HepG2 (cell line): ENCODE results near the gene SIRT6. TPM values are rescaled to one million over a fixed set of nuclear protein-coding genes. Genes with fewer than 3 reads are reported as not detected.

ENCODE experiments used
- DNMT3B ChIP-seq: conservative IDR thresholded peaks from 2 replicates; pipeline ENCODE4 v1.6.1; 2016; ENCODE audit warnings: missing biosample characterization, control low read depth
- HDAC1 ChIP-seq: sonication (generic); formaldehyde crosslinking; IDR thresholded peaks from 2 replicates; pipeline ENCODE4 v1.5.1; 2020; ENCODE audit warnings: mild to moderate bottlenecking, missing genetic modification reagents
- MED1 ChIP-seq: sonication (generic); formaldehyde crosslinking; IDR thresholded peaks from 2 replicates; pipeline ENCODE4 v1.4.0; 2020; ENCODE audit warnings: missing genetic modification reagents
- ONECUT2 ChIP-seq: sonication (generic); formaldehyde crosslinking; IDR thresholded peaks from 2 replicates; pipeline ENCODE4 v1.4.0; 2020; ENCODE audit warnings: missing genetic modification reagents
- RXRA ChIP-seq: sonication (generic); formaldehyde crosslinking; IDR thresholded peaks from 2 replicates; pipeline ENCODE4 v1.5.1; 2020; ENCODE audit warnings: missing genetic modification reagents
- ZNF891 ChIP-seq: sonication (generic); formaldehyde crosslinking; IDR thresholded peaks from 2 replicates; pipeline ENCODE4 v1.5.0; 2020; ENCODE audit warnings: mild to moderate bottlenecking, missing genetic modification reagents
- polyA plus RNA-seq, 8 experiments: library from polyadenylated mRNA; depleted of rRNA in 3 of 8; stranded (reverse) in 7 of 8; unstranded in 1 of 8; fragments of >200 nt; fragmentation: Illumina TruSeq in 4 of 8; extraction: Trizol in 4 of 8; gene quantifications; 2 replicates each; pipeline versions ENCODE4 v1.2.1 to v1.2.3, GENCODE V29; 2011 to 2016; ENCODE audit warnings: low read depth in 4 of 8, missing spikeins in 1 of 8, mixed read lengths in 1 of 8; ENCODE audit not compliant: insufficient read depth in 1 of 8
- total RNA-seq, 5 experiments: library from RNA; depleted of rRNA; stranded (reverse); fragments of >200 nt; fragmentation: Illumina TruSeq; extraction: Trizol; gene quantifications; 2 replicates each; pipeline ENCODE4 v1.2.3, GENCODE V29; 2016; ENCODE audit warnings: low read depth in 1 of 5
- TF ChIP-seq, protein P1 (sequence below): sonication (generic); formaldehyde crosslinking; IDR thresholded peaks from 2 replicates; pipeline ENCODE4 v1.4.0; 2020; ENCODE audit warnings: missing genetic modification reagents, borderline replicate concordance
- TF ChIP-seq, protein P2 (sequence below): sonication (generic); formaldehyde crosslinking; IDR thresholded peaks from 2 replicates; pipeline ENCODE4 v1.4.0; 2020; ENCODE audit warnings: missing genetic modification reagents
- TF ChIP-seq, protein P3 (sequence below): sonication (generic); formaldehyde crosslinking; IDR thresholded peaks from 2 replicates; pipeline ENCODE4 v1.5.1; 2020; ENCODE audit warnings: mild to moderate bottlenecking, missing genetic modification reagents, moderate library complexity
- TF ChIP-seq, protein P4 (sequence below): sonication (generic); IDR thresholded peaks from 2 replicates; pipeline ENCODE4 v1.6.1; 2016; ENCODE audit warnings: low read depth, borderline replicate concordance
- TF ChIP-seq, protein P5 (sequence below): sonication (generic); formaldehyde crosslinking; IDR thresholded peaks from 2 replicates; pipeline ENCODE4 v1.5.0; 2020; ENCODE audit warnings: mild to moderate bottlenecking, missing genetic modification reagents
- TF ChIP-seq, protein P6 (sequence below): fragments of 450-650 bp; IDR thresholded peaks from 2 replicates; pipeline ENCODE4 v1.6.1; 2017
- TF ChIP-seq, protein P7 (sequence below): sonication (generic); formaldehyde crosslinking; IDR thresholded peaks from 2 replicates; pipeline ENCODE4 v1.9.0; 2022; ENCODE audit warnings: missing genetic modification reagents, mild to moderate bottlenecking, borderline replicate concordance

The SIRT6 gene
- total and polyA plus RNA-seq, 2 of the 13 experiments (the other 11 are each of a cell fraction or from before 2014, with no cell fraction given), result 11.0 to 18.4 TPM

DNA sequence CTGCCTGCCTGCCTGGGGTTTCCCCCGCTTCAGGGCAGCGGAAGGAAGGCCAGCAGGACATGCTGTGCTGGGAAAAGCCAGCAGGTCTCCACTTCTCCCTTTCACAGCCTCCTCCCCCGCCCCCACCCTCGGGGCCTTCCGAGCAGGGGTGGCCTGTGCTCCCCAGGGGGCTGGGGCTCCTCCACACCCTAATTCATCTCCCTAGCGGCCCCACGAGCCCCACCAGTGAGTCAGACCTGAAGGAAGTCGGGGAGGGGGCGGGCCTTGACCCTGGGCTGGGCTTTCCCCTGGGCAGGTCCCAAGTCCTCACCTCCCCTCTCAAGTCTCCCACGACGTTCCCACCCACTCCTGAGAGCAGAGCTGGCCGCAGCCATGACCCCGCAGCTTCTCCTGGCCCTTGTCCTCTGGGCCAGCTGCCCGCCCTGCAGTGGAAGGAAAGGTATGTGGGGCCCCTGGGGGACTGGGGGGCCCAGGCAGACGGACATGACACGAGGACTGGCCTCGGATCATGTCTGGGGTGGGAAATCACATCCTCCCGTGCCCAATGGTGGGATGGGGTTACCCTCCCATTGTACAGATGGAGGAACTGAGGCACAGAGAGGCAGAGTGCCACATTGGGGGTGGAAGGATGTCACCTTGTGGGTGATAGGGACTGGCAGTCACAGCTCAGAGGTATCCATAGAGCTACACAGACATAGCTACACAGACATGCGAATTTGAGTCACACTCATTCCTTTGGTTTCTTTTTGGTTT is 47.0 kb upstream of the SIRT6 start, which contains the start of gene EBI3 (continued):
- TF ChIP-seq, protein P1, sequence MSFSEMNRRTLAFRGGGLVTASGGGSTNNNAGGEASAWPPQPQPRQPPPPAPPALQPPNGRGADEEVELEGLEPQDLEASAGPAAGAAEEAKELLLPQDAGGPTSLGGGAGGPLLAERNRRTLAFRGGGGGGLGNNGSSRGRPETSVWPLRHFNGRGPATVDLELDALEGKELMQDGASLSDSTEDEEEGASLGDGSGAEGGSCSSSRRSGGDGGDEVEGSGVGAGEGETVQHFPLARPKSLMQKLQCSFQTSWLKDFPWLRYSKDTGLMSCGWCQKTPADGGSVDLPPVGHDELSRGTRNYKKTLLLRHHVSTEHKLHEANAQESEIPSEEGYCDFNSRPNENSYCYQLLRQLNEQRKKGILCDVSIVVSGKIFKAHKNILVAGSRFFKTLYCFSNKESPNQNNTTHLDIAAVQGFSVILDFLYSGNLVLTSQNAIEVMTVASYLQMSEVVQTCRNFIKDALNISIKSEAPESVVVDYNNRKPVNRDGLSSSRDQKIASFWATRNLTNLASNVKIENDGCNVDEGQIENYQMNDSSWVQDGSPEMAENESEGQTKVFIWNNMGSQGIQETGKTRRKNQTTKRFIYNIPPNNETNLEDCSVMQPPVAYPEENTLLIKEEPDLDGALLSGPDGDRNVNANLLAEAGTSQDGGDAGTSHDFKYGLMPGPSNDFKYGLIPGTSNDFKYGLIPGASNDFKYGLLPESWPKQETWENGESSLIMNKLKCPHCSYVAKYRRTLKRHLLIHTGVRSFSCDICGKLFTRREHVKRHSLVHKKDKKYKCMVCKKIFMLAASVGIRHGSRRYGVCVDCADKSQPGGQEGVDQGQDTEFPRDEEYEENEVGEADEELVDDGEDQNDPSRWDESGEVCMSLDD, result peak; percentile 52; the same call in 1 of the 2 replicates
- TF ChIP-seq, protein P2, sequence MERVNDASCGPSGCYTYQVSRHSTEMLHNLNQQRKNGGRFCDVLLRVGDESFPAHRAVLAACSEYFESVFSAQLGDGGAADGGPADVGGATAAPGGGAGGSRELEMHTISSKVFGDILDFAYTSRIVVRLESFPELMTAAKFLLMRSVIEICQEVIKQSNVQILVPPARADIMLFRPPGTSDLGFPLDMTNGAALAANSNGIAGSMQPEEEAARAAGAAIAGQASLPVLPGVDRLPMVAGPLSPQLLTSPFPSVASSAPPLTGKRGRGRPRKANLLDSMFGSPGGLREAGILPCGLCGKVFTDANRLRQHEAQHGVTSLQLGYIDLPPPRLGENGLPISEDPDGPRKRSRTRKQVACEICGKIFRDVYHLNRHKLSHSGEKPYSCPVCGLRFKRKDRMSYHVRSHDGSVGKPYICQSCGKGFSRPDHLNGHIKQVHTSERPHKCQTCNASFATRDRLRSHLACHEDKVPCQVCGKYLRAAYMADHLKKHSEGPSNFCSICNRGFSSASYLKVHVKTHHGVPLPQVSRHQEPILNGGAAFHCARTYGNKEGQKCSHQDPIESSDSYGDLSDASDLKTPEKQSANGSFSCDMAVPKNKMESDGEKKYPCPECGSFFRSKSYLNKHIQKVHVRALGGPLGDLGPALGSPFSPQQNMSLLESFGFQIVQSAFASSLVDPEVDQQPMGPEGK (CRISPR knock-in tag), result peak; percentile 94
- TF ChIP-seq MED1 (CRISPR knock-in tag) (peak; percentile 39; the same call in 1 of the 2 replicates), DNMT3B (no peak), HDAC1 (peak; percentile 76), RXRA (CRISPR knock-in tag) (peak; percentile 30; the same call in 1 of the 2 replicates), ZNF891 (CRISPR knock-in tag) (peak; percentile 66; the same call in 1 of the 2 replicates), ONECUT2 (CRISPR knock-in tag) (no peak)
- TF ChIP-seq, protein P3, sequence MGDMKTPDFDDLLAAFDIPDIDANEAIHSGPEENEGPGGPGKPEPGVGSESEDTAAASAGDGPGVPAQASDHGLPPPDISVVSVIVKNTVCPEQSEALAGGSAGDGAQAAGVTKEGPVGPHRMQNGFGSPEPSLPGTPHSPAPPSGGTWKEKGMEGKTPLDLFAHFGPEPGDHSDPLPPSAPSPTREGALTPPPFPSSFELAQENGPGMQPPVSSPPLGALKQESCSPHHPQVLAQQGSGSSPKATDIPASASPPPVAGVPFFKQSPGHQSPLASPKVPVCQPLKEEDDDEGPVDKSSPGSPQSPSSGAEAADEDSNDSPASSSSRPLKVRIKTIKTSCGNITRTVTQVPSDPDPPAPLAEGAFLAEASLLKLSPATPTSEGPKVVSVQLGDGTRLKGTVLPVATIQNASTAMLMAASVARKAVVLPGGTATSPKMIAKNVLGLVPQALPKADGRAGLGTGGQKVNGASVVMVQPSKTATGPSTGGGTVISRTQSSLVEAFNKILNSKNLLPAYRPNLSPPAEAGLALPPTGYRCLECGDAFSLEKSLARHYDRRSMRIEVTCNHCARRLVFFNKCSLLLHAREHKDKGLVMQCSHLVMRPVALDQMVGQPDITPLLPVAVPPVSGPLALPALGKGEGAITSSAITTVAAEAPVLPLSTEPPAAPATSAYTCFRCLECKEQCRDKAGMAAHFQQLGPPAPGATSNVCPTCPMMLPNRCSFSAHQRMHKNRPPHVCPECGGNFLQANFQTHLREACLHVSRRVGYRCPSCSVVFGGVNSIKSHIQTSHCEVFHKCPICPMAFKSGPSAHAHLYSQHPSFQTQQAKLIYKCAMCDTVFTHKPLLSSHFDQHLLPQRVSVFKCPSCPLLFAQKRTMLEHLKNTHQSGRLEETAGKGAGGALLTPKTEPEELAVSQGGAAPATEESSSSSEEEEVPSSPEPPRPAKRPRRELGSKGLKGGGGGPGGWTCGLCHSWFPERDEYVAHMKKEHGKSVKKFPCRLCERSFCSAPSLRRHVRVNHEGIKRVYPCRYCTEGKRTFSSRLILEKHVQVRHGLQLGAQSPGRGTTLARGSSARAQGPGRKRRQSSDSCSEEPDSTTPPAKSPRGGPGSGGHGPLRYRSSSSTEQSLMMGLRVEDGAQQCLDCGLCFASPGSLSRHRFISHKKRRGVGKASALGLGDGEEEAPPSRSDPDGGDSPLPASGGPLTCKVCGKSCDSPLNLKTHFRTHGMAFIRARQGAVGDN, result peak; percentile 75
- TF ChIP-seq, protein P4, sequence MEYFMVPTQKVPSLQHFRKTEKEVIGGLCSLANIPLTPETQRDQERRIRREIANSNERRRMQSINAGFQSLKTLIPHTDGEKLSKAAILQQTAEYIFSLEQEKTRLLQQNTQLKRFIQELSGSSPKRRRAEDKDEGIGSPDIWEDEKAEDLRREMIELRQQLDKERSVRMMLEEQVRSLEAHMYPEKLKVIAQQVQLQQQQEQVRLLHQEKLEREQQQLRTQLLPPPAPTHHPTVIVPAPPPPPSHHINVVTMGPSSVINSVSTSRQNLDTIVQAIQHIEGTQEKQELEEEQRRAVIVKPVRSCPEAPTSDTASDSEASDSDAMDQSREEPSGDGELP, result peak; percentile 27; the same call in 1 of the 2 replicates
- TF ChIP-seq, protein P5, sequence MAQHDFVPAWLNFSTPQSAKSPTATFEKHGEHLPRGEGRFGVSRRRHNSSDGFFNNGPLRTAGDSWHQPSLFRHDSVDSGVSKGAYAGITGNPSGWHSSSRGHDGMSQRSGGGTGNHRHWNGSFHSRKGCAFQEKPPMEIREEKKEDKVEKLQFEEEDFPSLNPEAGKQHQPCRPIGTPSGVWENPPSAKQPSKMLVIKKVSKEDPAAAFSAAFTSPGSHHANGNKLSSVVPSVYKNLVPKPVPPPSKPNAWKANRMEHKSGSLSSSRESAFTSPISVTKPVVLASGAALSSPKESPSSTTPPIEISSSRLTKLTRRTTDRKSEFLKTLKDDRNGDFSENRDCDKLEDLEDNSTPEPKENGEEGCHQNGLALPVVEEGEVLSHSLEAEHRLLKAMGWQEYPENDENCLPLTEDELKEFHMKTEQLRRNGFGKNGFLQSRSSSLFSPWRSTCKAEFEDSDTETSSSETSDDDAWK, result no peak
- TF ChIP-seq, protein P6, sequence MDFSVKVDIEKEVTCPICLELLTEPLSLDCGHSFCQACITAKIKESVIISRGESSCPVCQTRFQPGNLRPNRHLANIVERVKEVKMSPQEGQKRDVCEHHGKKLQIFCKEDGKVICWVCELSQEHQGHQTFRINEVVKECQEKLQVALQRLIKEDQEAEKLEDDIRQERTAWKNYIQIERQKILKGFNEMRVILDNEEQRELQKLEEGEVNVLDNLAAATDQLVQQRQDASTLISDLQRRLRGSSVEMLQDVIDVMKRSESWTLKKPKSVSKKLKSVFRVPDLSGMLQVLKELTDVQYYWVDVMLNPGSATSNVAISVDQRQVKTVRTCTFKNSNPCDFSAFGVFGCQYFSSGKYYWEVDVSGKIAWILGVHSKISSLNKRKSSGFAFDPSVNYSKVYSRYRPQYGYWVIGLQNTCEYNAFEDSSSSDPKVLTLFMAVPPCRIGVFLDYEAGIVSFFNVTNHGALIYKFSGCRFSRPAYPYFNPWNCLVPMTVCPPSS, result no peak
- TF ChIP-seq, protein P7, sequence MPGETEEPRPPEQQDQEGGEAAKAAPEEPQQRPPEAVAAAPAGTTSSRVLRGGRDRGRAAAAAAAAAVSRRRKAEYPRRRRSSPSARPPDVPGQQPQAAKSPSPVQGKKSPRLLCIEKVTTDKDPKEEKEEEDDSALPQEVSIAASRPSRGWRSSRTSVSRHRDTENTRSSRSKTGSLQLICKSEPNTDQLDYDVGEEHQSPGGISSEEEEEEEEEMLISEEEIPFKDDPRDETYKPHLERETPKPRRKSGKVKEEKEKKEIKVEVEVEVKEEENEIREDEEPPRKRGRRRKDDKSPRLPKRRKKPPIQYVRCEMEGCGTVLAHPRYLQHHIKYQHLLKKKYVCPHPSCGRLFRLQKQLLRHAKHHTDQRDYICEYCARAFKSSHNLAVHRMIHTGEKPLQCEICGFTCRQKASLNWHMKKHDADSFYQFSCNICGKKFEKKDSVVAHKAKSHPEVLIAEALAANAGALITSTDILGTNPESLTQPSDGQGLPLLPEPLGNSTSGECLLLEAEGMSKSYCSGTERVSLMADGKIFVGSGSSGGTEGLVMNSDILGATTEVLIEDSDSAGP (CRISPR knock-in tag), result peak; percentile 45; the same call in 1 of the 2 replicates
